Liver (tissue), 9 donors: ENCODE results near the gene LSM12. TPM values are rescaled to one million over a fixed set of nuclear protein-coding genes. Genes with fewer than 3 reads are reported as not detected.

Experiments used
- DNase-seq: peaks from one replicate; pipeline ENCODE4 v3.0.0-alpha.2; 2017; ENCODE audit warnings: low spot score
- H3K27ac ChIP-seq, 2 donors: one replicate each; pipeline ENCODE4 v1.7.0; 2013; ENCODE audit warnings: inconsistent platforms in 2 of 2, low read length in 2 of 2, control low read depth in 1 of 2, low read depth in 1 of 2, mild to moderate bottlenecking in 1 of 2
- H3K27me3 ChIP-seq, 4 donors: one replicate each; pipeline versions ENCODE4 v1.6.1 to v1.7.0; 2013; ENCODE audit warnings: low read length in 3 of 4, inconsistent platforms in 1 of 4, mild to moderate bottlenecking in 1 of 4, moderate library complexity in 1 of 4; ENCODE audit not compliant: control insufficient read depth in 4 of 4, insufficient read depth in 4 of 4
- H3K36me3 ChIP-seq, 4 donors: one replicate each; pipeline versions ENCODE4 v1.6.1 to v1.7.0; 2013; ENCODE audit warnings: low read length in 3 of 4, mild to moderate bottlenecking in 3 of 4, low read depth in 1 of 4, moderate library complexity in 1 of 4; ENCODE audit not compliant: control insufficient read depth in 4 of 4, insufficient read depth in 3 of 4
- H3K4me1 ChIP-seq, 4 donors: one replicate each; pipeline versions ENCODE4 v1.6.1 to v1.7.0; 2013; ENCODE audit warnings: low read length in 3 of 4, mild to moderate bottlenecking in 3 of 4, moderate library complexity in 1 of 4; ENCODE audit not compliant: control insufficient read depth in 4 of 4, insufficient read depth in 4 of 4
- H3K4me3 ChIP-seq, 3 donors: one replicate each; pipeline versions ENCODE4 v1.6.1 to v1.7.0; 2013; ENCODE audit warnings: low read length in 3 of 3, control low read depth in 1 of 3, low read depth in 1 of 3, mild to moderate bottlenecking in 1 of 3
- H3K9ac ChIP-seq, 2 donors: one replicate each; pipeline ENCODE4 v1.7.0; 2013; ENCODE audit warnings: low read length in 2 of 2, mild to moderate bottlenecking in 2 of 2, moderate library complexity in 2 of 2, control low read depth in 1 of 2, low read depth in 1 of 2
- H3K9me3 ChIP-seq, 4 donors: one replicate each; pipeline versions ENCODE4 v1.6.1 to v1.7.0; 2013; ENCODE audit warnings: low read length in 3 of 4; ENCODE audit not compliant: control insufficient read depth in 4 of 4
- EGR1 ChIP-seq, 2 donors: IDR thresholded peaks; 2 replicates each; pipeline ENCODE4 v1.6.1; 2016 to 2018; ENCODE audit warnings: antibody characterized with exemption in 2 of 2, low read depth in 2 of 2
- FOXA2 ChIP-seq: IDR thresholded peaks from 2 replicates; pipeline ENCODE4 v1.6.1; 2016; ENCODE audit warnings: antibody characterized with exemption
- GABPA ChIP-seq, 2 donors: IDR thresholded peaks in 1 of 2; conservative IDR thresholded peaks in 1 of 2; 2 replicates each; pipeline ENCODE4 v1.6.1; 2016; ENCODE audit warnings: antibody characterized with exemption in 2 of 2, mild to moderate bottlenecking in 1 of 2, moderate library complexity in 1 of 2
- HNF4G ChIP-seq: IDR thresholded peaks from 2 replicates; pipeline ENCODE4 v1.6.1; 2016; ENCODE audit warnings: antibody characterized with exemption
- JUND ChIP-seq, 2 donors: IDR thresholded peaks; 2 replicates each; pipeline ENCODE4 v1.6.1; 2016; ENCODE audit warnings: antibody characterized with exemption in 2 of 2
- NR2F2 ChIP-seq: IDR thresholded peaks from 2 replicates; pipeline ENCODE4 v1.6.1; 2016; ENCODE audit warnings: antibody characterized with exemption
- RAD21 ChIP-seq, 2 donors: IDR thresholded peaks; 2 replicates each; pipeline ENCODE4 v1.6.1; 2016; ENCODE audit warnings: antibody characterized with exemption in 2 of 2, mild to moderate bottlenecking in 2 of 2
- RXRA ChIP-seq, 2 donors: IDR thresholded peaks; 2 replicates each; pipeline ENCODE4 v1.6.1; 2017 to 2018; ENCODE audit warnings: antibody characterized with exemption in 2 of 2, mild to moderate bottlenecking in 1 of 2
- SP1 ChIP-seq: IDR thresholded peaks from 2 replicates; pipeline ENCODE4 v1.6.1; 2018; ENCODE audit warnings: antibody characterized with exemption, mild to moderate bottlenecking
- TAF1 ChIP-seq: conservative IDR thresholded peaks from 2 replicates; pipeline ENCODE4 v1.6.1; 2016; ENCODE audit warnings: antibody characterized with exemption, mild to moderate bottlenecking
- WGBS: extraction: QIAGEN DNeasy Blood & Tissue Kit; methylation state at CpG from one replicate; pipeline ENCODE4 v1.1.7; 2013; 5-methylcytosine and 5-hydroxymethylcytosine counted together
- polyA plus RNA-seq, 2 donors: library from polyadenylated mRNA; stranded (reverse) in 1 of 2; unstranded in 1 of 2; fragments of 200-250 nt in 1 of 2; fragments of >200 nt in 1 of 2; fragmentation: Nextera tagmentation in 1 of 2; extraction: Ambion mirVana in 1 of 2; gene quantifications; one replicate each; pipeline versions ENCODE4 v1.2.1 to v1.2.3, GENCODE V29; 2013 to 2015
- total RNA-seq, 2 donors: library from RNA; depleted of rRNA; stranded (reverse); fragments of >200 nt; gene quantifications; one replicate each; pipeline ENCODE4 v1.2.3, GENCODE V29; 2014
- TF ChIP-seq, protein P1 (sequence below): IDR thresholded peaks from 2 replicates; pipeline ENCODE4 v1.6.1; 2016; ENCODE audit warnings: antibody characterized with exemption
- TF ChIP-seq, protein P2 (sequence below): IDR thresholded peaks from 2 replicates; pipeline ENCODE4 v1.6.1; 2016; ENCODE audit warnings: antibody characterized with exemption, mild to moderate bottlenecking
- TF ChIP-seq, protein P3 (sequence below): IDR thresholded peaks from 2 replicates; pipeline ENCODE4 v1.6.1; 2016; ENCODE audit warnings: antibody characterized with exemption
- TF ChIP-seq, protein P4 (sequence below): fragments of 150-350 bp; IDR thresholded peaks from 2 replicates; pipeline ENCODE4 v1.5.1; 2017; ENCODE audit warnings: improper control_type of control experiment, low read depth, low read length; ENCODE audit not compliant: missing input control
- donor health status: healthy.
- donor health status: healthy.
- donor health status: healthy.
- donor health status: healthy.
- donor health status: healthy.

The LSM12 gene
- total and polyA plus RNA-seq, 4 donors: 12.1 to 31.9 (median 15.1) TPM

DNA sequence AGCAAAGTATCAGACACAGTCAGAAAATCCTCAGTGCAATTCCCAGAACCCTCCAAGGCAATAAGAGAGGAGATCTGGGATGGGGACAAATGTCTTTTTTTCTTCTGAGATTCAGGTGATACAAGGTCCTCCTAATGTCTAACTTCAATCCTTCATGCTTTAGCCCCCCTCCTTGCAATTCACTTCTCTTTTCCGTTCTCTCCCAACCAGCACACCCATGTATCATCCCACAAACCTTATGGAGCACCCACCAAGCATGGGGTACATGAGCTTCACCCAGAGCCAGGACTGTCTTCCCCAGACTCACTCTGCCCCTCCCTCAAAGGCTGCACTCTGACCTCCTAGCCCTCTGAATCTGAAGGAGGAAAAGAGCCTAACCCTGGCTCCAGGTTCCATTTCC, 46.9 kb upstream of the LSM12 start:
- H3K27ac ChIP-seq: no peak overlapping the region
- no peaks in the 10 kb centered on the region for H3K36me3 ChIP-seq
- no peaks in the 10 kb centered on the region for H3K27me3 ChIP-seq
- H3K9ac ChIP-seq: no peak overlapping the region
- TF ChIP-seq JUND (IDR thresholded peaks at IDR 0.05) (no peak), TAF1 (no peak), FOXA2 (no peak), RAD21 (IDR thresholded peaks at IDR 0.05) (no peak), SP1 (no peak), GABPA (IDR thresholded peaks at IDR 0.05 in 1 of 2, conservative IDR thresholded peaks at IDR 0.05 in 1 of 2) (no peak), NR2F2 (no peak), HNF4G (no peak)
- TF ChIP-seq, protein P1, sequence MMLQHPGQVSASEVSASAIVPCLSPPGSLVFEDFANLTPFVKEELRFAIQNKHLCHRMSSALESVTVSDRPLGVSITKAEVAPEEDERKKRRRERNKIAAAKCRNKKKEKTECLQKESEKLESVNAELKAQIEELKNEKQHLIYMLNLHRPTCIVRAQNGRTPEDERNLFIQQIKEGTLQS: no peak
- TF ChIP-seq, protein P2, sequence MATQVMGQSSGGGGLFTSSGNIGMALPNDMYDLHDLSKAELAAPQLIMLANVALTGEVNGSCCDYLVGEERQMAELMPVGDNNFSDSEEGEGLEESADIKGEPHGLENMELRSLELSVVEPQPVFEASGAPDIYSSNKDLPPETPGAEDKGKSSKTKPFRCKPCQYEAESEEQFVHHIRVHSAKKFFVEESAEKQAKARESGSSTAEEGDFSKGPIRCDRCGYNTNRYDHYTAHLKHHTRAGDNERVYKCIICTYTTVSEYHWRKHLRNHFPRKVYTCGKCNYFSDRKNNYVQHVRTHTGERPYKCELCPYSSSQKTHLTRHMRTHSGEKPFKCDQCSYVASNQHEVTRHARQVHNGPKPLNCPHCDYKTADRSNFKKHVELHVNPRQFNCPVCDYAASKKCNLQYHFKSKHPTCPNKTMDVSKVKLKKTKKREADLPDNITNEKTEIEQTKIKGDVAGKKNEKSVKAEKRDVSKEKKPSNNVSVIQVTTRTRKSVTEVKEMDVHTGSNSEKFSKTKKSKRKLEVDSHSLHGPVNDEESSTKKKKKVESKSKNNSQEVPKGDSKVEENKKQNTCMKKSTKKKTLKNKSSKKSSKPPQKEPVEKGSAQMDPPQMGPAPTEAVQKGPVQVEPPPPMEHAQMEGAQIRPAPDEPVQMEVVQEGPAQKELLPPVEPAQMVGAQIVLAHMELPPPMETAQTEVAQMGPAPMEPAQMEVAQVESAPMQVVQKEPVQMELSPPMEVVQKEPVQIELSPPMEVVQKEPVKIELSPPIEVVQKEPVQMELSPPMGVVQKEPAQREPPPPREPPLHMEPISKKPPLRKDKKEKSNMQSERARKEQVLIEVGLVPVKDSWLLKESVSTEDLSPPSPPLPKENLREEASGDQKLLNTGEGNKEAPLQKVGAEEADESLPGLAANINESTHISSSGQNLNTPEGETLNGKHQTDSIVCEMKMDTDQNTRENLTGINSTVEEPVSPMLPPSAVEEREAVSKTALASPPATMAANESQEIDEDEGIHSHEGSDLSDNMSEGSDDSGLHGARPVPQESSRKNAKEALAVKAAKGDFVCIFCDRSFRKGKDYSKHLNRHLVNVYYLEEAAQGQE: no peak
- 87% methylated on average over 1 of the region's 1 CpG for WGBS
- no peaks in the 10 kb centered on the region for H3K9me3 ChIP-seq
- no peak overlapping the region for H3K4me3 ChIP-seq
- peaks cover 26 to 69% (median 41%) of the 10 kb centered on the region in 4 donors for H3K4me1 ChIP-seq
- DNase-seq: no peak

DNA sequence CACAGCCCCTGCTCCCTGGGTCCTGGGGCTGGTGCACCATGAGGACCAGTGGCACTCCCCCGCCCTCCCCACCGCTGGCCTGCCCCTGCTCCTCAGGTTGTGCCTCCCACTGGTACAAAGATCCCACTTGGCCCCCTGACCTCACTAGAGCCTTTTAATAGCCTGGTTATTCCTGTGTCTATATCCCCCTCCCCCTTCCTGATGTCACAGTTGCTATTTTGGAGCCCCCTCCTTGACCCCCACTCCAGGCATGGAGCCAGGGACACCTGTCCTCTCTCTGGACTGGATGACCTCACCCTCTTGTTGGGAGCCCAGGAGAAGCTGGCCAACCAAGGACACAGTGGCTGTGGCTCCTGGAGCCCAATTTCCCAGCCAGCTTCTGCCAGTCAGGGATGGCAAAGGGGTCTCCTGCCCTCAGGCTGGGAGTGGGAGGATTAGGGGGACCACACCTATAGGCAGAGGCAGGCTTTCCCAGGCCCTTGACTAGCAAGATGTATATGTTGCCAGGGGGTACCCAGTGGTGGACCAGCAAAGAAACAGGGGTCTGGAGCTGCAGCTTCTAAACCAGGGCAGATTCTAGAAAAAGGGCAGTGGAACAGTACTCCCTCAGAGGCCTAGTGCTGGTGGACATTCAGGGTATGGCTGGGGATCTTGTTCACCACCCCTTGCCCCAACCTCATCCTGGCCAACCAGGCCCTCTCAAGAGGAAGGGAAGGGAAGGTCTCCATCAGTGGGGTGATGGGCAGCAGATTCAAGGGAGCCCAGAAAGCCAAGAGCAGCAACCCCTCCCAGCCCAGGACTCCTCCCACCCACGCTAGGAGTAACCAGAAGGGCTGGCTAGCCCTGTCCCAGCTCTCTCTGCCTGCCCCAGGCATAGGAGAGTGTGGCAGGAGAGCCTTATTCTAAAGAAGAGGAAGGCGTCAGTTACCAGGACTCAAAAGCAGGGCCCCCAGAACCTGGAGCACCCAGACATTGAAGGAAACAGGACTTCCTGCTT, 46.1 kb upstream of the LSM12 start:
- no peaks in the 10 kb centered on the region for H3K27me3 ChIP-seq

More for the DNA sequence above, 46.1 kb upstream of the LSM12 start:
- Histone ChIP-seq H3K4me1 (peaks cover 34 to 77% (median 49%) of the 10 kb centered on the region in 4 donors), H3K36me3 (no peaks in the 10 kb centered on the region), H3K4me3 (no peak overlapping the region), H3K9me3 (no peaks in the 10 kb centered on the region), H3K9ac (no peak overlapping the region), H3K27ac (peak overlapping the region; percentile 20 to 97)
- TF ChIP-seq RAD21 (IDR thresholded peaks at IDR 0.05) (no peak), EGR1 (IDR thresholded peaks at IDR 0.05; ENCODE audit: low read depth in 2 of 2) (no peak), TAF1 (no peak), RXRA (IDR thresholded peaks at IDR 0.05) (no peak), NR2F2 (no peak), HNF4G (no peak)
- TF ChIP-seq, protein P3, sequence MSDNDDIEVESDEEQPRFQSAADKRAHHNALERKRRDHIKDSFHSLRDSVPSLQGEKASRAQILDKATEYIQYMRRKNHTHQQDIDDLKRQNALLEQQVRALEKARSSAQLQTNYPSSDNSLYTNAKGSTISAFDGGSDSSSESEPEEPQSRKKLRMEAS: no peak
- TF ChIP-seq, protein P2: no peak
- TF ChIP-seq, protein P4, sequence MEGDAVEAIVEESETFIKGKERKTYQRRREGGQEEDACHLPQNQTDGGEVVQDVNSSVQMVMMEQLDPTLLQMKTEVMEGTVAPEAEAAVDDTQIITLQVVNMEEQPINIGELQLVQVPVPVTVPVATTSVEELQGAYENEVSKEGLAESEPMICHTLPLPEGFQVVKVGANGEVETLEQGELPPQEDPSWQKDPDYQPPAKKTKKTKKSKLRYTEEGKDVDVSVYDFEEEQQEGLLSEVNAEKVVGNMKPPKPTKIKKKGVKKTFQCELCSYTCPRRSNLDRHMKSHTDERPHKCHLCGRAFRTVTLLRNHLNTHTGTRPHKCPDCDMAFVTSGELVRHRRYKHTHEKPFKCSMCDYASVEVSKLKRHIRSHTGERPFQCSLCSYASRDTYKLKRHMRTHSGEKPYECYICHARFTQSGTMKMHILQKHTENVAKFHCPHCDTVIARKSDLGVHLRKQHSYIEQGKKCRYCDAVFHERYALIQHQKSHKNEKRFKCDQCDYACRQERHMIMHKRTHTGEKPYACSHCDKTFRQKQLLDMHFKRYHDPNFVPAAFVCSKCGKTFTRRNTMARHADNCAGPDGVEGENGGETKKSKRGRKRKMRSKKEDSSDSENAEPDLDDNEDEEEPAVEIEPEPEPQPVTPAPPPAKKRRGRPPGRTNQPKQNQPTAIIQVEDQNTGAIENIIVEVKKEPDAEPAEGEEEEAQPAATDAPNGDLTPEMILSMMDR: no peak
- 81% methylated on average over 4 of the region's 4 CpGs for WGBS
- DNase-seq: no peak
